ENCODE measurements around the gene DEDD.

- TF ChIP-seq POLR2A (IDR thresholded peaks at IDR 0.05; ENCODE audit: borderline replicate concordance, extremely low read depth, insufficient read depth, insufficient read length) (no peak), POLR2AphosphoS5 (IDR thresholded peaks at IDR 0.05; ENCODE audit: low read depth, low read length) (no peak), CTCF (IDR thresholded peaks at IDR 0.05 in 2 of 3, conservative IDR thresholded peaks at IDR 0.05 in 1 of 3; ENCODE audit: borderline replicate concordance in 1 of 3, insufficient read depth in 1 of 3, low read depth in 2 of 3, low read length in 2 of 3) (no peak), EZH2 (IDR thresholded peaks at IDR 0.05) (no peak), TCF7L2 (IDR thresholded peaks at IDR 0.05; ENCODE audit: borderline replicate concordance, extremely low read depth, insufficient read depth, insufficient read length) (no peak), RAD21 (IDR thresholded peaks at IDR 0.05; ENCODE audit: low read depth) (no peak), SP1 (IDR thresholded peaks at IDR 0.05; ENCODE audit: low read depth) (no peak), EZH2phosphoT487 (IDR thresholded peaks at IDR 0.05; ENCODE audit: borderline replicate concordance) (no peak), MAX (IDR thresholded peaks at IDR 0.05) (no peak), CEBPB (IDR thresholded peaks at IDR 0.05; ENCODE audit: low read depth) (no peak), ZNF274 (IDR thresholded peaks at IDR 0.05; ENCODE audit: low read depth, low read length) (no peak), REST (IDR thresholded peaks at IDR 0.05; ENCODE audit: low read depth) (no peak)
Observed at GRCh38 chr1:161158316-161159010, 26.0 kb upstream of the DEDD start.

All from HCT116 (cell line).